Immature natural killer cell (primary cell): ENCODE results near the gene SIRT6. TPM values are rescaled to one million over a fixed set of nuclear protein-coding genes. Genes with fewer than 3 reads are reported as not detected.
"Not testable (repeated sequence)": the region's sequence is repeated elsewhere in the genome, so short reads cannot be mapped to it uniquely, and the experiment has no call there.

ENCODE experiments used
- DNase-seq, 3 donors: peaks; one replicate each; pipeline ENCODE4 v3.0.0; 2022; ENCODE audit warnings: mixed read lengths in 1 of 3
- H3K27ac Mint-ChIP-seq, 6 donors: one replicate each; pipeline ENCODE4 v1.8.0; 2020; ENCODE audit warnings: mixed read lengths in 6 of 6, mild to moderate bottlenecking in 5 of 6, inconsistent platforms in 4 of 6, moderate library complexity in 3 of 6
- H3K27me3 Mint-ChIP-seq, 3 donors: one replicate each; pipeline ENCODE4 v1.8.0; 2020 to 2021; ENCODE audit warnings: low read depth in 3 of 3, mild to moderate bottlenecking in 3 of 3, mixed read lengths in 3 of 3, moderate library complexity in 3 of 3, inconsistent platforms in 1 of 3
- H3K36me3 Mint-ChIP-seq, 3 donors: one replicate each; pipeline ENCODE4 v1.8.0; 2020; ENCODE audit warnings: mixed read lengths in 3 of 3, inconsistent platforms in 2 of 3, mild to moderate bottlenecking in 2 of 3
- H3K4me1 Mint-ChIP-seq, 2 donors: one replicate each; pipeline ENCODE4 v1.8.0; 2020; ENCODE audit warnings: inconsistent platforms in 2 of 2, mild to moderate bottlenecking in 2 of 2, mixed read lengths in 2 of 2, moderate library complexity in 1 of 2
- H3K4me3 Mint-ChIP-seq, 5 donors: one replicate each; pipeline ENCODE4 v1.8.0; 2020; ENCODE audit warnings: mild to moderate bottlenecking in 5 of 5, mixed read lengths in 5 of 5, inconsistent platforms in 3 of 5, moderate library complexity in 3 of 5
- H3K9me3 Mint-ChIP-seq, 6 donors: one replicate each; pipeline ENCODE4 v1.8.0; 2020; ENCODE audit warnings: mild to moderate bottlenecking in 6 of 6, mixed read lengths in 6 of 6, inconsistent platforms in 4 of 6, moderate library complexity in 3 of 6
- polyA plus RNA-seq, 3 donors: library from polyadenylated mRNA; unstranded; fragments of 300-500 nt; fragmentation: Illumina TruSeq; gene quantifications; one replicate each; pipeline ENCODE4 v1.2.3, GENCODE V29; 2021

Gene SIRT6
- polyA plus RNA-seq, 3 donors from 2014 or later: 0.86 to 7.4 (median 1.4) TPM

DNA sequence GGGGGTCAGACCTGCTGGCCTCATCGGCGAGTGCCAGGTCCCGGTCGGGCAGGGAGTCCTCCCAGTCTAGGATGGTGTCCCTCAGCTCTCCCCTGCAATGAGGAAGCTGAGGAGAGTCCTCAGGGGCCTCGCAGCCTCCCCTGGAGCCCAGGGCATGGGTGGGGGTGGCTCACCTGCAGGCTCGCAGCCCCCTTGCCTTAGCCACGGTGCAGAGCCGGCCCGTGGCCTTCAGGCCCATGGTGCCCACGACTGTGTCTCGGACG, 6.8 kb downstream of the SIRT6 start:
- Mint-ChIP-seq H3K4me3 (no peak overlapping the region), H3K27ac (no peak overlapping the region), H3K36me3 (peaks cover 0 to 14% (median 5%) of the 10 kb centered on the region in 3 donors)

DNA sequence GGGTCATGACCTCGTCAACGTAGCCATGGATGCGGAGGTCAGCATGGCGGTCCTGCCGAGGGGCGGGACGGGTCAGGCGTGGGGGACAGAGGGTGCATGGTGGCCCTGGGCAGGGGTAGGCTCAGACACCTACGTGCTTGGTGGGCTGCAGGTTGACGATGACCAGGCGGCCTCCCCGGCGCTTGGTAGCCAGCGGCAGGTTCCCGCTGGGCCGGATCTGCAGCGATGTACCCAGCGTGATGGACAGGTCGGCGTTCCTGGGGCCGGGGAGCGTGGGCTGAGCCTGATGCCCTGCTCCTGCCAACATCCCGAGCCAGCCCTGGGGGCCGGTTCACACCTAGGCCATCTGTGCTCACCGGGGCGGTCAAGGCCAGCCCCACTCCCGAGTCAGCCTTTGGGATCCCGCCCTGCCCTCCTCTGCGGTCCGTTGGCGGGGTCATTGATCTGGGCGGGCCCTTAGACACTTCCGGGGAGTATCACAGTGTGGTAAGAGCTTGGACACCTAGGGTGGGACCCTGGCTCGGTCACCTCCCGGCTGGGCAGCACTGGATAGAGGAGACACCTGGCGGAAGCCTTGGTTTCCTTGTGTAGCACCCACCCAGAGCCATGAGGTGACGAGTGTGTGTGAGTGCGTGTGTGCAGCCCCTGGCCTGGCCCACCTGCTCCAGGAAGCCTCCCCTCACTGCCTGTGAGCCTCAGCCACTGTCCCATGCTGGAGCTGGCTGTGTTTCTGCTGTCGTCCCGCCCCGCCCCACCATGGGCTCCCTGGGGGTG, 7.3 kb downstream of the SIRT6 start:
- no peak overlapping the region for H3K4me3 Mint-ChIP-seq
- no peak for DNase-seq
- peaks cover 0 to 14% (median 5%) of the 10 kb centered on the region in 3 donors for H3K36me3 Mint-ChIP-seq
- peaks cover 0 to 8% (median 0%) of the 10 kb centered on the region in 3 donors for H3K27me3 Mint-ChIP-seq
- H3K4me1 Mint-ChIP-seq: peaks cover 5 to 17% of the 10 kb centered on the region in 2 donors
- H3K27ac Mint-ChIP-seq: no peak overlapping the region
- no peaks in the 10 kb centered on the region for H3K9me3 Mint-ChIP-seq

More for the DNA sequence above, 6.8 kb downstream of the SIRT6 start:
- no peak for DNase-seq
- H3K4me1 Mint-ChIP-seq: peaks cover 7 to 17% of the 10 kb centered on the region in 2 donors
- peaks cover 0 to 7% (median 0%) of the 10 kb centered on the region in 3 donors for H3K27me3 Mint-ChIP-seq
- no peaks in the 10 kb centered on the region for H3K9me3 Mint-ChIP-seq

DNA sequence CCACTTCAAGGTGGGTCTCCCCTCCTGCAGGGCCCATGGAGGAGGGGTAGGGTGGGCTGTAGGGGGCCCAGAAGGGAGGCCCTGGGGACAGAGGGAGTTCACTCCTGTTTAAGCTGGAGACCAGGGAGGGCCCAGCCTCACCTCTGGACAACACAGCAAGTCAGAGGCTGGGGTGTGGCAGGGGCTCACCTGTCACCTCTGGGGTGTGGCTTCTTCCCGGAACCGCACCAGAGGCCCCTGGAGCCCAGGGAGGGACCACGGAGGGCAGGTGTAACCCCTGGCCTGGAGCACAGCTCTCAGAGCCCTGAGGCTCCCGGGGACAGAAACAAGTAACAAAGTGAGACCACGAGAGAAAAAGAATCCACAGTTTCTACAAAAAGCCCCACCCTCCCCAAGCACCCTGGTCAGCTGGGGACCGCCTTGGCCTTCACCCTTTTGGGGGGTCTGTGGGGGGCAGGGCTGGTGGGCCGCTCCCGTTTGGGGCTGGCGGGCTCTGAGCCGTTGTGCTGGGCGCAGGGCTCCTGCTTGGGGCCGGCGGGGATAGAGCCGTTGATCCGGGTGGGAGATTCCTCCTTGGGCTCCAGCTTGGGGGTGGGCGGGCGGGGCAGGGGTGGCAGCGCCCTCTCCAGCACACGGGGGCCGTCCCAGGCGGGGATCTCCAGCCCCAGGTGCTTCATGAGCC, 8.0 kb downstream of the SIRT6 start:
- H3K4me1 Mint-ChIP-seq: peaks cover 1 to 9% of the 10 kb centered on the region in 2 donors
- no peak for DNase-seq
- H3K27me3 Mint-ChIP-seq: peaks cover 0 to 8% (median 0%) of the 10 kb centered on the region in 3 donors
- H3K36me3 Mint-ChIP-seq: peaks cover 0 to 9% (median 3%) of the 10 kb centered on the region in 3 donors
- H3K9me3 Mint-ChIP-seq: no peaks in the 10 kb centered on the region
- no peak overlapping the region for H3K27ac Mint-ChIP-seq
- no peak overlapping the region for H3K4me3 Mint-ChIP-seq

DNA sequence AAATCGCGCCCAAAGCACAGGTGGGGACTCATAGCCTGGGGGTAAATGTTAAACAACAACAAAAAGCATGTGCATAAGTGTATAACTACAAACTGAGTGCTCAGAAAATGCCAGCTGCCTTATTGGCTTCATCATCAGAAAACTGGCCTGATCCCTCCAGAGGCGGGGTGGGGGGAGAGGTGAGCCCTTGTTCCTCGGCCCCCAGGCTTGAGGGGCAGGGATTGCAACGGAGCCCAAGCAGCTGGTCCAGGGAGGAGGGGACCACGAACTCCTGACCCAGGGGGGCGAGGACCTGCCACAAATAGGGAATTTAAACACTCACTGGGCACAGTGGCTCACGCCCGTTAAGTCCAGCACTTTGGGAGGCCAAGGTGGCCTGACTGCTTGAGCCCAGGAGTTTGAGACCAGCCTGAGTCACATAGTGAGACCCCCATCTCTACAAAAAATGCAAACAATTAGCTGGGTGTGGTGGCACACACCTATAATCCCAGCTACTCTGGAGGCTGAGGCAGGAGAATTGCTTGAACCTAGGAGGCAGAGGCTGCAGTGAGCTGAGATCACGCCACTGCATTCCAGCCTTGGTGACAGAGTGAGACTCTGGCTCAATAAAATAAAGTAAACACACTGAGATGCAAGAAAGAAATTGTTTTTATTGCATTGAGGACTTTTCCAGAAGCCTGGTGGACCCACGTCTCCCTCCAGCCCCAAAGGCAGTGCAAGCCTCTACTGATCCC, 8.7 kb downstream of the SIRT6 start:
- H3K27me3 Mint-ChIP-seq: peaks cover 0 to 8% (median 2%) of the 10 kb centered on the region in 3 donors
- H3K27ac Mint-ChIP-seq: no peak overlapping the region
- peaks cover 0 to 6% (median 0%) of the 10 kb centered on the region in 3 donors for H3K36me3 Mint-ChIP-seq
- no peaks in the 10 kb centered on the region for H3K9me3 Mint-ChIP-seq
- peaks cover 0 to 6% of the 10 kb centered on the region in 2 donors for H3K4me1 Mint-ChIP-seq
- no peak overlapping the region for H3K4me3 Mint-ChIP-seq
- DNase-seq: no peak

DNA sequence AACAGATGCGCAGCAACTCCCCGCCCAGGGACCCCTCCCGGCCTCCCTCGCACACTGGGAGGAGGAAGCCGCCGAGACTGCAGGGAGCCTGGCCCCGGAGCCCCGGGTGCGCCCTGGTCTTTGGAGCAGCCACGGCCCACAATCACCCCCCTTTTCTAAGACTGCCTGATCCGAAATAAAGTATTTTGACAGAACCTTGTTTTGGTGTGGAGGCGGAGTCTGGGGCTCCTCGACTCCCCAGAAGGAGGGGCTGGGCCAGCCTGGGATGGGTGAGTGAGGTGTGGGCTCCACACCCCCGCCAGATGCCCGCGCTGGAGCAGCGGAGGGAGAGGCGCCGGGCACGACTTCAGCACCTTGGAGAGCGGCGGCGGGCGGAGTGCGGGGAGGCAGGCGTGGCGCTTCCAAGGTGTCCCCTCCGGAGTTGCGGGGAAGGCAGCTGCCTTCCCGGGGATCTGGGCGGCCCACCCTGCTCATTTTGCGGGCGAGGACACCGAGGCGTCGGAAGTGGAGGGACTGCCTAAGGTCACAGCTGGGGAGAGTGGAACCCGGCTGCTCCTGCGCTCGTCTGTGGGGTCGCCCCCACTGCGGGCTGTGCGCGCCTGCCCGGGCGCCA, 9.4 kb downstream of the SIRT6 start:
- H3K27ac Mint-ChIP-seq: no peak overlapping the region

DNA sequence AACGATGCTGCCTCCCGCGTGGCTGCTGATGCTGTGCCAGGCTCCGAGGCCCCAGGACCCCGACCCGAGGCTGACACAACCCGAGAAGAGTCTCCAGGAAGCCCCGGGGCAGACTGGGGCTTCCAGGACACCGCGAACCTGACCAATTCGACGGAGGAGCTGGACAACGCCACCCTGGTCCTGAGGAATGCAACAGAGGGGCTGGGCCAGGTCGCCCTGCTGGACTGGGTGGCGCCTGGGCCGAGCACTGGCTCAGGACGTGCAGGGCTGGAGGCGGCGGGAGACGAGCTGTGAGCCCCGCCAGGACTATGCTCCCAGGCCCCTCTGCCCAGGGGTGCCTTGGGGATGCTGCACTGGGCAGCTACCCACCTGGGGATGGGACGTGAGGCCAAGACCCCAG, 10.7 kb downstream of the SIRT6 start:
- H3K36me3 Mint-ChIP-seq: peaks cover 0 to 3% (median 0%) of the 10 kb centered on the region in 3 donors
- H3K27ac Mint-ChIP-seq: no peak overlapping the region
- no peak for DNase-seq
- peaks cover 0 to 8% (median 3%) of the 10 kb centered on the region in 3 donors for H3K27me3 Mint-ChIP-seq
- H3K4me1 Mint-ChIP-seq: peaks cover 0 to 6% of the 10 kb centered on the region in 2 donors
- H3K9me3 Mint-ChIP-seq: no peaks in the 10 kb centered on the region
- H3K4me3 Mint-ChIP-seq: no peak overlapping the region

More for the DNA sequence above, 9.4 kb downstream of the SIRT6 start:
- Mint-ChIP-seq H3K9me3 (no peaks in the 10 kb centered on the region), H3K4me3 (no peak overlapping the region), H3K36me3 (peaks cover 0 to 6% (median 0%) of the 10 kb centered on the region in 3 donors), H3K27me3 (peaks cover 0 to 8% (median 3%) of the 10 kb centered on the region in 3 donors), H3K4me1 (peaks cover 0 to 6% of the 10 kb centered on the region in 2 donors)
- peak; percentile 56 to 64 (median 63) for DNase-seq

DNA sequence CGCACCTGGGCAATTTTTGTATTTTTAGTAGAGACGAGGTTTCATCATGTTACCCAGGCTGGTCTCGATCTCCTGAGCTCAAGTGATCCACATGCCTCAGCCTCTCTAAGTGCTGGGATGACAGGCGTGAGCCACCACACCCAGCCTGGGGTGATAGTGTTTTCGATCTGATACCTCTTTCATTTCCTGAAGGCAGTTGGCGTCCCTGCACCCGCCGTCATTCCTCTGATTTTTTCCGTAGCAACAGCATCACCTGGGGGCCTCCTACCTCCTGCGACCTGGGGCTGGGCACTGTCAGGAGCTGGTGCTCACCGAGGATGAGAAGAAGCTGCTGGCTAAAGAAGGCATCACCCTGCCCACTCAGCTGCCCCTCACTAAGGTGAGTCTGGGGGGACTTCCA, 18.1 kb downstream of the SIRT6 start:
- DNase-seq: no peak
- no peaks in the 10 kb centered on the region for H3K36me3 Mint-ChIP-seq
- no peaks in the 10 kb centered on the region for H3K9me3 Mint-ChIP-seq
- no peaks in the 10 kb centered on the region for H3K4me1 Mint-ChIP-seq
- no peak overlapping the region for H3K4me3 Mint-ChIP-seq
- H3K27ac Mint-ChIP-seq: no peak overlapping the region
- peaks cover 0 to 5% (median 0%) of the 10 kb centered on the region in 3 donors for H3K27me3 Mint-ChIP-seq

DNA sequence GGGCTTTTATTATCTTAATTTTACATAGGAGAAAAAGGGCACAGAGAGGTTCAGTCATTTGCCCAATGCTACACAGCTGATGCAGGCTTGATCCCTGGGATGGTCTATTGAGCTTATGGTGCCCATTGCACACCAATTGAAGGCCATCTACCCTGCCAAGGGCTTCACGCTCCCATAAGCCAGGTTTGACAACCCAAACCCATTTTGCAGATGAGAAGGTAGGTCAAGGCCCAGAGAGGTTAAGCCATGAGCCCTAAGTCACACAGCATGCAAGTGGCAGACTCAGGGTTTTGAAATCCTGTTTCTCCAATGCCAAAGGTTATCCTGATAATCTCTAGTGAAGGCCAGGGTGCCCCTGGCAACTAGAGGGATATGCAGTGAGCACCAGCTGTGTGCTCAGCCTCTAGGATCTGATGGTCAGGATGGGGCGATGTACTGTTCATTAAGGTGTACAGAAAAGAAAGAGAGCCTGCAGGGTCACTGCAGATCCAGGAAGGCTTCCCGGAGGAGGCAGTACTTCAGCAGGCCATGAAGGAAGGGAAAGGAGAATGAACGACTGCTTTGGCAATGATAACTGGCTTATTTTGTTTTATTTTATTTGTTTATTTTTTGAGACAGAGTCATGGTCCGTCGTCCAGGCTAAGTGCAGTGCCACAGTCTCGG, 20.8 kb downstream of the SIRT6 start:
- Mint-ChIP-seq H3K27me3 (peaks cover 0 to 2% (median 0%) of the 10 kb centered on the region in 3 donors), H3K4me1 (no peaks in the 10 kb centered on the region), H3K36me3 (no peaks in the 10 kb centered on the region), H3K9me3 (no peaks in the 10 kb centered on the region), H3K4me3 (no peak overlapping the region), H3K27ac (no peak overlapping the region)
- DNase-seq: no peak

DNA sequence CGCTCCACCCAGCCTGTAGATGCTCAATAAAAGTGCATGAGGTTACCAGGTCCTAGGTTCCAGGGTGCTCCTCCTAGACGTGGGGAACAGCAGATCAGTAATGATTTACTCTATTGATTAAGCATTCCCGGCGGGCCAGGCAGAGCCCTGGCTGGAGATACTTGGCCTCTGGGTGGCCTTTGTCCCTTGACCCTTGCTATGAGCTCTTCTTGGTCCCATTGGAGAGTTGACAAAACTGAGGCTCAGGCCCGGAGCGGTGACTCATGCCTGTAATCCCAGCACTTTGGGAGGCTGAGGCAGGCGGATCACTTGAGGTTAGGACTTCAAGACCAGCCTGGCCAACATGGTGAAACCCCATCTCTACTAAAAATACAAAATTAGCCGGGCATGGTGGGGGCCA, 24.4 kb downstream of the SIRT6 start:
- H3K4me3 Mint-ChIP-seq, H3K27ac Mint-ChIP-seq, DNase-seq, H3K36me3 Mint-ChIP-seq, H3K4me1 Mint-ChIP-seq, H3K27me3 Mint-ChIP-seq, H3K9me3 Mint-ChIP-seq: not testable (repeated sequence)

DNA sequence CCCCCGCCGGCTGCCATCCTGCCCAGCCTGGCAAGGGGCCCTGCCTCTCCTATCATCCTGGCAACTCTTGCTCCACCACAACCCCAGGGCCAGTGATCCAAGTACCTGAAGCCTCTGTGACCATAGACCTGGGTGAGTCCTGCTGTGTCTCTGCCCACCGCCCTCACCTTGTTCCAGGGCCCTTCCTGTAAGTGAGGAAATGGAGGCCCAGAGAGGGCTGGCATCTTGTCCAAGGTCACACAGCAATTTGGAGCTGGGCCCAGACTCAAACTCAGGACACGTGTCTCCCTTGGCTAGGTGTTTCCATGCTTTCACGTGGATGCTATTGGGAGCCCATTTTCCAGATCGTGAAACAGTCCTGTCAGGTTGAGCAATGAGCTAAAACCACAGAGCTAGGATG, 25.2 kb downstream of the SIRT6 start:
- no peaks in the 10 kb centered on the region for H3K36me3 Mint-ChIP-seq
- H3K4me1 Mint-ChIP-seq: peaks cover 4 to 10% of the 10 kb centered on the region in 2 donors
- H3K4me3 Mint-ChIP-seq: no peak overlapping the region
- no peaks in the 10 kb centered on the region for H3K27me3 Mint-ChIP-seq
- no peak for DNase-seq
- no peak overlapping the region for H3K27ac Mint-ChIP-seq
- H3K9me3 Mint-ChIP-seq: no peaks in the 10 kb centered on the region

DNA sequence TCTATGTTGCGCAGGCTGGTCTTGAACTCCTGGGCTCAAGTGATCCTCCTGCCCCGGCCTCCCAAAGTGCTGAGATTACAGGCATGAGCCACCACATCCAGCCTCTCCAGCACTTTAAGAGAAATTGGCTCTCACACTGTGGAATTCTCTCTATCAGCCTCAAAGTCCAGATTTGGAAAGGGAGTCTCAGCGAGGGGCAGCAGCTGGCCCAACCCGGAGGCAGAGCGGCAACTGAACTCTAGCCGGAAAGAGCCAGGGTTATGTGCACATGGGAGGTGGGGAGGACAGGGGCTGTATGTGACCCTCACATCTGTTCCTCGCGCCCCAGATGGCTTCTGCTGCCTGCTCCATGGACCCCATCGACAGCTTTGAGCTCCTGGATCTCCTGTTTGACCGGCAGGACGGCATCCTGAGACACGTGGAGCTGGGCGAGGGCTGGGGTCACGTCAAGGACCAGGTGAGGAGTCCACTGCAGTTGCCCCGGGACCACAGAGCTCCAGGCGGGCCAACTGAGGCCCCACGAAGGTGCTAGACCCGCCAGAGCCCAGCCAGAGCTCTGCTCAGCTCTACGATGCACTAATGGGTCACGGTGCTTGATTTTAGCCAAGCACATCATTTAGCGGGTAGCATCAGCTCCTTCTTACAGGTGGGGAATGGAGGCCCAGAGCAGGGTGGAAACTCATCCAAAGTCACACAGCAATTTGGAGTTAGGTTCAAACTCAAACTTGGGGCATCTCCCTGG, 27.6 kb downstream of the SIRT6 start:
- H3K9me3 Mint-ChIP-seq: no peaks in the 10 kb centered on the region
- H3K4me3 Mint-ChIP-seq: no peak overlapping the region
- no peak for DNase-seq
- peaks cover 0 to 3% (median 0%) of the 10 kb centered on the region in 3 donors for H3K27me3 Mint-ChIP-seq
- peaks cover 4 to 10% of the 10 kb centered on the region in 2 donors for H3K4me1 Mint-ChIP-seq
- H3K27ac Mint-ChIP-seq: no peak overlapping the region
- H3K36me3 Mint-ChIP-seq: no peaks in the 10 kb centered on the region

DNA sequence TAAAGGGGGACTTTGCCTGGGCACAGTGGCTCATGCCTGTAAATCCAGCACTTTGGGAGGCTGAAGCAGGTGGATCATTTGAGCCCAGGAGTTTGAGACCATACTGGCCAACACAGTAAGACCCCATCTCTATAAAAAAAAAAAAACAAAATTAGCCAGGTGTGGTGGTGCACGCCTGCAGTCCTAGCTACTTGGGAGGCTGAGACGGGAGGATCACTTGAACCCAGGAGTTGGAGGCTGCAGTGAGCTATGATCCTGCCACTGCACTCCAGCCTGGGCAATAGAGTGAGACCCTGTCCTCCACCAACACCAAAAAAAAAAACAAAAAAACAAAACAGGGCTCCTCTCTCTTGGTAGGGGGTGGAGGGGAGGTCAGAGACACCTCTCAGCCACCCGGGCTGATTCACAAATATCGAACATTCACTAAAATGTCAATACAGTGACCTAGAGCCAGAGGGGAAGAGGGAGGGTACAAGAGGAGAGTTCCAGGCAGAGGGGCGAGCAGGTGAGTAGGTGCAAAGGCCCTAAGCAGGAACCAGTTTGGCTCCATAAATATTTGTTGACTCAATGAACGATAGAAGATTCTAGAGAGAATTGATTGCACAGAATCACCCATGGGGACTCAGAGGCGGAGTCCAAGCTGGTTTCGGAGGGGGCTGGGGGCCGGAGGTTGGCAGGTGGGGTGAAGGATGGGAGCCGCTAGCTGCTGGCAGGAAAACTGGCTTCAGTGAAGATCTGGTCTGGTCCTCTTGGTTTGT, 29.9 kb downstream of the SIRT6 start:
- no peak overlapping the region for H3K27ac Mint-ChIP-seq
- no peaks in the 10 kb centered on the region for H3K36me3 Mint-ChIP-seq
- H3K4me3 Mint-ChIP-seq: no peak overlapping the region
- peaks cover 1 to 3% (median 2%) of the 10 kb centered on the region in 3 donors for H3K27me3 Mint-ChIP-seq
- DNase-seq: no peak
- H3K4me1 Mint-ChIP-seq: peaks cover 4 to 10% of the 10 kb centered on the region in 2 donors
- no peaks in the 10 kb centered on the region for H3K9me3 Mint-ChIP-seq
